Left ventricle myocardium superior (tissue), 1 donor: ENCODE measurements around the gene ITGA3. TPM values are rescaled to one million over a fixed set of nuclear protein-coding genes. Genes with fewer than 3 reads are reported as not detected.

Experiments
- ATAC-seq: fragments of 200-7000 bp; cut with Tn5 transposase; one replicate; pipeline ENCODE4 v1.9.1; 2020; ENCODE audit warnings: mild to moderate bottlenecking, moderate library complexity
- DNase-seq: peaks from one replicate; pipeline ENCODE4 v3.0.0-alpha.2; 2020
- intact Hi-C: fragments of 100-400 bp; cut with micrococcal nuclease; formaldehyde crosslinking; loops from one replicate; pipeline ENCODE4 v1.11.0; 2022
- total RNA-seq: library from RNA; stranded (reverse); fragmentation: NEBNext Ultra II Directional; extraction: Animal tissue kit (Norgen Biotek cat#: 25700); gene quantifications from one replicate; pipeline ENCODE4 v1.2.1, GENCODE V29; 2021
- donor health status: DM: no; HTN: yes; CAD: no; lungs with severe emphysema.

ITGA3 gene
- total RNA-seq, 1 donor from 2014 or later, result 16.5 TPM

DNA sequence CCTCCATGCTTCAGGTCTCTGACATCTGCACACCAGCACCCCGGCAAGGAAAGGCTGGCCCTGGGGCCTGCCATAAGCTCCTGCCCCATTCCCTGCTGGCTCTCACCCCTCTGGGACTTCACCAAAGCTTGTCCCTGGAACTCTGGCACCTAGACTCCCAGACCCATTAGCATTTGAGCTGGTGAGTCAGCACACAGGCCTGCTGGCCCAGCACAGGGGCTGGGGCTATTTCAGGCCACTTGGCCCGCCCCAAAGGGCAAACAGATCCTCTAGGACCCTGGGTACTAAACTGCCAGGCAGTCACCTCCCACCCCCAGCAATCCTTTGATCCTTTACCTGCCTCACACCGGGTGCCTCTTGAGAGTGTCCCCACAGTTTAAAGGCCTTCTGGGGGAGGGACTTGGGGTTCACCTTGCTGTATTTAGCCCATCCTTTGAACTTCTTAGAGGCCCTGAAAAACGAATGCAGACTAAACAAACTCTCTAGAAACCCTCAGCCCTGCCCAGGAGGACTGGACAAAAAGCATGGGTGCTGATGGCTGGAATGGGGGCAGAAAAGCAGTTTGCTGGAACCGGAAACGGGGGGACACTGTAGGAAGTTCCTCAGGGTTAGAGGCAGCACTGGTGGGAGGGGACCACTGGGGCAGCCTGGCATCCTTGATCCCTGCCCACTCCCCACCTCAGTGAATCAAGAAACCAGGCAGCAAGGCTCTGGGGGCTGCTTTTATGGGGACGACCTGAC, 77.3 kb downstream of the ITGA3 start:
- DNase-seq, result peak; percentile 69

DNA sequence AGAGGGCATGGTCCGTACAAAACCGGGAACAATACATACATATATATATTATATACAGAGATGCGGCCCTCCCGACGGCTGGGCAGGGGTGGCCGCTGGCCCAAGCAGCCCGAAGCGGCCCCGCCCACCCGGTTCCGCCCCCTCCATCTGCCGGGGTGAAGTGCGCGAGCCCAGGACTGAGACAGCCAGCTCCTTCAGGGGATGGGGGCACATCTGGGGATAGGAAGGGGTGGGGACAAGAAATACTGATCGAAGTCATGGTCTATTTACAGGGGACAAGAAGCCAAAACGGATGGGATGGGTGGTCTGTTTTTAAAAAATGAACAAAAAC, 77.8 kb downstream of the ITGA3 start:
- peak; percentile 53 for DNase-seq
- intact Hi-C loops, result no loop called here
- peak; percentile 8 for ATAC-seq

More for the DNA sequence above, 77.3 kb downstream of the ITGA3 start:
- peak; percentile 82 for ATAC-seq
- intact Hi-C loops, result no loop called here

DNA sequence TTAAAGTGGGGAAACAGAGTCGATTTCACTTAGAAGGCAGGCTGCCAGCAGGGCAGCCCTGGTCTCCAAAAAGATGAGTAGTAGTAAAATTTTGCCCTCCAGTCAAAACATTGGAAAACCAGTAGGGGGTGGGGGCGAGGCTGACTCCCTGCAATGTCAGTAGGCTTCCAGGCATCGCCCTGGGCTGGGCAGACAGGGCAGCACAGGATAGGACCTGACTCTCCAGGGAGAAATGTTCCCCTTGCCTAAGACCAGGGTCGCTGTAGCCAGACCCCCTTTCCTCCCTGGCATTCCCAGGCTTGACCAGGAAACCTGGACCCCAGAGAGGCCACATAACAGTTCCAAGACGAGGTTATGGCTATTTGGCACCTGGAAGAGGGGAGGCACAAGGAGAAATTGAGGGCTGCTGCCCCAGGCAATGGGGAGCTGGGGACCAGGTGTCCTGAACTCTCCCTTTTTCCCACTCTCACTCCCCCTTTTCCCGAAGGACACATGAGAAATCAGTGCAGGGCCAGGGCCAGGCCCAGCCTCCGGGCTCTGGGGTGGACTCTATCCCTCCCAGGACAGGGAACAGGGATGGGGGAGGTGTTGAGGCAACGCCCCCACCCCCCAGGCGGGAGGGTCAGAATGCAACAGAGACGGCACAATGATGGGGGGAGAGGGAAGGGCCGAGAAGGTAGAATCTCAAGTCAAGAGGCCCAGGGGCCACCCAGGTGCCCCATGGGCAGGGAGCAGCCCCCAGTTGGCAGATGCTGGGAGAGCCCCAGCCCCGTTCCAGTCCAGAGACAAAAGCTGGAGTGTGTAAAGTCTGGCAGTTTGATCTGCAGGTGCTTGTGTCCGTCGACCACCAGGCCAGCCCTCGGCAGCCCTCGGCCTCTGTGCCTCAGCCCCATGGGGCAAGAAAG, 78.5 kb downstream of the ITGA3 start:
- DNase-seq (no peak), ATAC-seq (no peak)
- intact Hi-C loops, result no loop called here

DNA sequence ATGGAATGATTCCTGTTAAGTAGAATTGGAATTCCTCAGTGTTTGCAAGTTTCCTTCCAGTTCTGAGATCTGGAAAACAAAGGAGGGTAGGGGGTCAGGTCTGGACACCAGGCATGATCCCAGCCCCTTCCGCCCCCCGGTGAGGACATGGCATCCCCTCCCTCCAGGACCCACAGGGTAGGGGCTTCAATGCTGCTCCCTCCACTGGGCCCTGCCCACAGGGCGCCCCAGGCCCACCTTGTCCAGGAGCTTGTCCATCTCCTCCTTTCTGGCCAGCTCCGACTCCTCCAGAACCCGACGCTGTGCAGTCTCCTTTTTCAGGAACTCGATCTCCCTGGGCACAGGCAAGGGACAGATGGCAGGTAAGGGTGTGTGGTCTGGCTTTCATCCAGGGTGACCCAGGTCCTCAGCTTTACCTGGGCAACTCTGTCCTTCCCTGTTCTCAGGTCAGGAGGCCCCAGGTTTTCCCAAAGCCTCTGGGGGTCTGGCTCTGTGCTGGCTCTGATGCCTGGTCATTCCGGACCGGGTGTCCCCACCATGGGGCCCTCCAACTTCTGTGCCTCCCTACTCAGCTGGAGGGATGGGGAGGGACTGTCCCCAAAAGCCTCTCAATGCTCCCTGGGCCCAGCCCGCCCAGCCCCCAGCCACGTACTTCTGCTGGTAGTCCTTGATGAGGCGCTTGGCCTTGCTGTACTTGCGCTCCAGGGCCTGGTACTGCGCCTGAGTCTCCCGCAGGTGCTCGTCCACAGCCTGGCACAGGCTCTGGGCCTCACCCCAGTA, 79.6 kb downstream of the ITGA3 start:
- no peak for ATAC-seq
- no peak for DNase-seq
- intact Hi-C loops, result no loop called here

DNA sequence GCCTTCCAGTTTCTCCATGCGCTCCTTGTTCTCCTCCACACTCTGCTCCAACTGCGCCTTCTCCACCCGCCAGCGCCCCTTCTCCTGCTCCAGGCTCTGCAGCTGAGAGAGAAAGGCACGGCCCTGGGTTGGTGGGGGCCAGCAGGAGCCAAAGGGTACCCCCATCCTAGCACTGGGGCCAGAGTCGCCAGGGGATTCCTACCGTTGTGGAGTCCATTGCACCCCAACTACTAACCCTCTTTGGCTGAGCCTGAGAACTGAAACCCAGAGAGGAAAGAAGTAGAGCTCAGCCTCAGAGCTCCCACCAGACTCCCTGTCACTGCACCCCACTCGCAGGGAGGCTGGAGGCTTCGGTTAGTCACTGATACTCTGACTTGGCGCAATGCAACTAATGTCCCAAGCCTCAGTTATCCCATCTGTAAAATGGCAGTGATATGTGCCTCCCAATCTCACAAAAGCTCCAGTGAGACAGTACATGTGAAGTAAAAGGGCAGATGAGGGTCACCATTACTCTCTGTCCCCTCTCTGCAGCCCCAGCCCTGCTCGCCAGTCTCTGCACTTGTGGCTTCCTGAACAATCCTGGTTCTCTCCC, 80.3 kb downstream of the ITGA3 start:
- DNase-seq (no peak), ATAC-seq (no peak)
- intact Hi-C loops, result no loop called here

DNA sequence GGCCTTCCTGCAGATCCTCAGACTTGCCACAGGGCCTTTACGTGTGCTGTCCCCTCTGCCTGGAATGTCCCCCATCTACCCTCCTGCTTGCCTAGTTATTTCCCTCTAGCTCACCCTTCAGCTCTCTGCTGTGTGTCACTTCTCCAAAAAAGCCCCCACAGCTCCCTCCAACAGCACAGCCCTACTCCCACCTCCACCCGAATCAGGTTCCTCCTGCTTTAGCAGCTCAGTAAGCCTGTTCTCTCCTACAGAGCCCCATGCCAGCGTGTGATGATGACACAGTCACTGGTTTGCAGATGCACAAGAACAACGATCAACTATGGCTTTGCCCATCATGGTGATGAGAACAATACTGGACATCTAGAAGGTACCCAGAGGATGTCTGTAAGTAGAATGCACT, 81.1 kb downstream of the ITGA3 start:
- ATAC-seq, result no peak
- intact Hi-C loops, result no loop called here
- no peak for DNase-seq

DNA sequence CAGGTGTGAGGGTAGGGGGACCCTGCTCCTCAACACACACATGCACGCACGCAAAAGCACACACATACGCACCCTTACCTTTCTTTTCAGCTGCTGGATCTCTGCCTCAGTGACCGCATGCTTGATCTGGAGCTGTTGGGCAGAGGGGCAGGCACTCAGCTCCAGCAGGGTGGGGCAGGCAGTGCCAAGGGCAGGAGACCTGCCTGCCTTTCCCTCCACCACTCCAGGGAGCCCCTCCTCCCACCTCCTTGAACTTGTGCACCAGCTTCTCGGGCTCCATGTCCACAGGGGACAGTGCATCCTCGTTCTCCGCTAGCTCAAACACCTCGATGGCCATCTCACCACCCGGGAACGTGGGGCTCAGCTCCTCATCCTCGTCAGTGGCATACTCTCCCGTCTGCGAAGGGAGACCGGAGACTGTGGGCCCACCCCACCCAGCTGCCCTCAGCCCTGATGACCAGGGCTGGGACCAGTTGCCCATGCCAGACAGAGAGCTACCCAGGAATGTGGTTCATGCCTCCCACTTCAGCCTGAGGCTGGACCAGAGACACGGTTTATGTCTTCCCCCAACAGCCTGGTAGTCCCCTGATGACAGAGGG, 83.4 kb downstream of the ITGA3 start:
- ATAC-seq, result no peak
- DNase-seq, result no peak
- intact Hi-C loops, result no loop called here

Other genes with a start within 250 kb of the ITGA3 start
- not detected for gene TAC4, start 208.0 kb upstream of the ITGA3 start, total RNA-seq
- not detected for gene DLX4, start 86.9 kb upstream of the ITGA3 start, total RNA-seq
- not detected for gene DLX3, start 60.9 kb upstream of the ITGA3 start, total RNA-seq
- gene PDK2, start 39.2 kb downstream of the ITGA3 start, total RNA-seq, result 277 TPM
- 1.2 TPM for gene SAMD14, start 74.0 kb downstream of the ITGA3 start, total RNA-seq
- gene PPP1R9B, start 94.6 kb downstream of the ITGA3 start, total RNA-seq, result 37.6 TPM
- gene SGCA, start 109.9 kb downstream of the ITGA3 start, total RNA-seq, result 155 TPM
- 26.8 TPM for gene COL1A1, start 145.5 kb downstream of the ITGA3 start, total RNA-seq
- gene TMEM92, start 218.4 kb downstream of the ITGA3 start, total RNA-seq, result not detected